BE2C (cell line): Measurements from ENCODE around the gene MSRB3.

Experiments
- DNase-seq: peaks from one replicate; pipeline ENCODE4 v3.0.0-alpha.2; 2020
- H3K27me3 ChIP-seq: fragments of 250-450 bp; sonication (Bioruptor Pico); 2 replicates; pipeline ENCODE4 v1.5.1; 2020; ENCODE audit warnings: mild to moderate bottlenecking
- H3K36me3 ChIP-seq: fragments of 250-450 bp; sonication (Bioruptor Pico); 2 replicates; pipeline ENCODE4 v1.5.1; 2020; ENCODE audit warnings: mild to moderate bottlenecking
- H3K4me1 ChIP-seq: fragments of 250-450 bp; sonication (Bioruptor Pico); 2 replicates; pipeline ENCODE4 v1.5.1; 2020
- H3K4me3 ChIP-seq: 2 replicates; pipeline ENCODE4 v1.5.1; 2011; ENCODE audit warnings: low read depth, low read length
- H3K9me3 ChIP-seq: fragments of 250-450 bp; sonication (Bioruptor Pico); 2 replicates; pipeline ENCODE4 v1.5.1; 2020
- TF ChIP-seq, protein P1 (sequence below): IDR thresholded peaks from 2 replicates; pipeline ENCODE4 v1.5.1; 2012; ENCODE audit warnings: mild to moderate bottlenecking, low read depth, low read length

Gene MSRB3

DNA sequence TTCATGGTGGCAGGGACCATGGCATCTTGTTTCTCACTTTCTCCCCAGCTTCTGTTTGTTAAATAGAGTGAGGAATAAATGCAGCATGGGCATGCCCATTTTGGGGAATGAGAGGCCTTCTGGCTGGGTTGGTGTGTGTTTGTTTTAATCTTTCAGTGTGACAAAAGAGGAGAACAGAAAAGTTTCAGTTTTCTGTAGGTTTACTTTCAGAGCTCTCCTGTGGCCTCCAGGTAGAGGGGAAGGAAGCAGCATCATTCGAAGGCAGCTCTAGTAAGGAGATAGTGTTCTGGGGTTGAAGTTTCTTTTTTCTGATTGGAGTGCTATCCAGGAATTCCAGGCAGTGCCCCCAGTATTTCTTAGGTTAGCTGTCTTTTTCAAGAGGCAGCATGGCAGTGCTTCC lies 15.3 kb downstream of the MSRB3 start:
- no peak overlapping the region for H3K4me3 ChIP-seq
- no peak for DNase-seq
- no peaks in the 10 kb centered on the region for H3K36me3 ChIP-seq
- TF ChIP-seq, protein P1, sequence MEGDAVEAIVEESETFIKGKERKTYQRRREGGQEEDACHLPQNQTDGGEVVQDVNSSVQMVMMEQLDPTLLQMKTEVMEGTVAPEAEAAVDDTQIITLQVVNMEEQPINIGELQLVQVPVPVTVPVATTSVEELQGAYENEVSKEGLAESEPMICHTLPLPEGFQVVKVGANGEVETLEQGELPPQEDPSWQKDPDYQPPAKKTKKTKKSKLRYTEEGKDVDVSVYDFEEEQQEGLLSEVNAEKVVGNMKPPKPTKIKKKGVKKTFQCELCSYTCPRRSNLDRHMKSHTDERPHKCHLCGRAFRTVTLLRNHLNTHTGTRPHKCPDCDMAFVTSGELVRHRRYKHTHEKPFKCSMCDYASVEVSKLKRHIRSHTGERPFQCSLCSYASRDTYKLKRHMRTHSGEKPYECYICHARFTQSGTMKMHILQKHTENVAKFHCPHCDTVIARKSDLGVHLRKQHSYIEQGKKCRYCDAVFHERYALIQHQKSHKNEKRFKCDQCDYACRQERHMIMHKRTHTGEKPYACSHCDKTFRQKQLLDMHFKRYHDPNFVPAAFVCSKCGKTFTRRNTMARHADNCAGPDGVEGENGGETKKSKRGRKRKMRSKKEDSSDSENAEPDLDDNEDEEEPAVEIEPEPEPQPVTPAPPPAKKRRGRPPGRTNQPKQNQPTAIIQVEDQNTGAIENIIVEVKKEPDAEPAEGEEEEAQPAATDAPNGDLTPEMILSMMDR: no peak
- H3K9me3 ChIP-seq: no peaks in the 10 kb centered on the region; the same call in 1 of the 2 replicates
- H3K27me3 ChIP-seq: peaks cover 5% of the 10 kb centered on the region
- H3K4me1 ChIP-seq: no peaks in the 10 kb centered on the region

DNA sequence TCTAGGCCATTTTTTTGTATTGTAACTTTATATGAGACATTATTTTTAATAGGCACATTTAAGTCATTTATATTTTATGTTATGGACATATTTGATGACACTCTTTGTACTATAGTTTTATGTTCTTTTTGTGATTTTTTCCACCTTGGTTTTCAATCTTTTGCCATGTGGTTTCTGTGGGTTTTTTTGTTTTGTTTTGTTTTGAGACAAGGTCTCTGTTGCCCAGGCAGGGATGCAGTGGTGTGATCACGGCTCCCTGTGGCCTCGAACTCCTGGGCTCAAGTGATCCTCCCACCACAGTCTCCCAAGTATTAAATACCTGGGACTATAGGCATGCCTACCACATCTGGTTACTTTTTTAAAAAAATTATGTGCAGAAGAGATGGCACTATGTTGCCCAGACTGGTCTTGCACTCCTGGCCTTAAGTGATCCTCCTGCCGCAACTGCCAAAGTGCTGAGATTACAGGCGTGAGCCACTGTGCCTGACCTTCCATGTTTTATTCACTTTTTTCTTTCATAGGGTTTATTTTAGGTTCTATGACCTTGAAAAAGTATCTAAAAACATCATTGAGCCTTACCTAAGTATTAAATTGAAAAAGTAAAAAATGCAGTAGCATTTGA lies 16.3 kb downstream of the MSRB3 start:
- H3K36me3 ChIP-seq: no peaks in the 10 kb centered on the region
- H3K4me3 ChIP-seq: no peak overlapping the region
- no peaks in the 10 kb centered on the region; the same call in 1 of the 2 replicates for H3K9me3 ChIP-seq
- TF ChIP-seq, protein P1: no peak
- DNase-seq: no peak
- H3K27me3 ChIP-seq: peaks cover 5% of the 10 kb centered on the region
- no peaks in the 10 kb centered on the region for H3K4me1 ChIP-seq

DNA sequence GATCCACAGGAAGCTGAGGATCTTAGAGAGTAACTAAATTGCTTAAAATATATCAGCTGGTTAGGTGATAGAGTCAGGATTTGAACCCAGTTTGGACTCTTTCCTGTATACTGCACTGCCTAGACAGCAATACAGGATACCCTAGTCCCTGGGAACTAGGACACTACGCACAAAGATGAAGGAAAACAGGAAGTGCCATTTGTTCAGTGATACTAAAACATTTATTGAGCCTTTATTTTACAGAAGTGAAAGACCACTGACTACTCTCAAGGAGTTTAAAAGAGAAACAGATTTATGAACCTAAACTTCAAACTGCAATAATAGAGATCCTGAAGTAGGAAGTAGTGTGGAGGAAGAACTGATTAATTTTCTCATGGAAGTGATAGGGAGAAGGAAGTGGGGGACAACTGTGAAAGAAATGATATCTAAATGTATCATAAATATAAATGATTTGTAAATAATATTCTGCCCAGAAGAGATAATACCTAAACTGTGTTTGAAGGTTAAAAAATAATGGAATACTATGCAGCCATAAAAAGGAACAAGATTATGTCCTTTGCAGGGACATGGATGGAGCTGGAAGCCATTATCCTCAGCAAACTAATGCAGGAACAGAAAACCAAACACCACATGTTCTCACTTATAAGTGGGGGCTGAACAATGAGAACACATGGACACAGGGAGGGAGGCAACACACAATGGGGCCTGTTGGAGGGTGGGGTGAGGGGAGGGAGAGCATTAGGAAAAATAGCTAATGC lies 18.2 kb downstream of the MSRB3 start:
- H3K27me3 ChIP-seq: peaks cover 5% of the 10 kb centered on the region
- no peaks in the 10 kb centered on the region; the same call in 1 of the 2 replicates for H3K9me3 ChIP-seq
- no peak overlapping the region for H3K4me3 ChIP-seq
- TF ChIP-seq, protein P1: no peak
- no peak for DNase-seq
- no peaks in the 10 kb centered on the region for H3K36me3 ChIP-seq
- H3K4me1 ChIP-seq: no peaks in the 10 kb centered on the region

DNA sequence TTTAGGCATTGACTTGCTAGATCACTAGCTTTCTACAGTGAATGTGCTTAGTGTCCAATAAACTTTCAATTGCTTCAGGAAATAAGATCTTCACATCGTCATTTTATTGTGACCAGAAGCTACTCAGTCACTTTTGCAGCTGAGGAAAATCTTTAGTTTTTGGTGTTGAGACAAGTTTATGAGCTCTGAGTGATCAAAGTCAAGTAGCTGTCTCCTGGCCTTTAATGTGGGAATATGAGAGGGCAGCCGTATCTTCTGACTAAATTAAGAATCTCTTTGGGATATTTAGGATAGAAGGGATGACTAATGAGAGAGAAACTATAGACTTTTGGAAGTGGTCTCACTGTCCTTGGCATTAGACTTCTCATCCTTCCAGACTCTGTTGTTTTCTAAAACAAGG lies 21.6 kb downstream of the MSRB3 start:
- DNase-seq: no peak
- H3K4me3 ChIP-seq: no peak overlapping the region
- H3K36me3 ChIP-seq: no peaks in the 10 kb centered on the region
- peaks cover 16% of the 10 kb centered on the region for H3K27me3 ChIP-seq
- no peaks in the 10 kb centered on the region for H3K4me1 ChIP-seq
- TF ChIP-seq, protein P1: no peak
- no peaks in the 10 kb centered on the region for H3K9me3 ChIP-seq

DNA sequence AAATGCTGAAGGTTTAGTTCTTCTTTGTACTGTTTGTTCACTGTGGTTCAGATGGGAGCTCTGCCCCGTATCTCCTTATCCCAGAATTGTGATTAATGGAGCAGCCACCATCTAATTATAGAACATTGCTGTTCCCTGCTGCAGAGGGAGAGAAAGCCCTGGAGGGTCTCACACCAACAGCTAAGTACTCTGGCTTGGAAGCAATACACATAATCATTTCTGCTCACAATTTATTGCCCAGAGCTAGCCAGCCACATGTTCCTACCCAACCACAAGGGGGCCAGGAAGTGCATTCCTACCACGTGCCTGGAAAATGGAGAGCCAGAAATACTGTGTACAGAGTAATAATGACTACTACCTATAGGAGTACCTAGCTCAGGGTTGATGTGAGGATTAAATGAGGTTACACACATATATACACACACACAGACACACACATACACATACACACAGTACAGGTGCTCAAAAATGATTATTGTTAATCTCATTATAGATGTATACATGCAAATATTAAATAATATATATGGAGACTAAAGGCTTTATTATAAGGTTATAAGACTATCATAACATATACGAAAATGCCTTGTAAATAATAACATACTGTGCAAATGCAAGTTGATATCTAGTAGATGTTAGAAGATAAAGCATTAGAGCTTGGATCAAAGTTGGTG lies 22.3 kb downstream of the MSRB3 start:
- no peak overlapping the region for H3K4me3 ChIP-seq
- DNase-seq: peak; percentile 44
- no peaks in the 10 kb centered on the region for H3K36me3 ChIP-seq
- H3K27me3 ChIP-seq: peaks cover 16% of the 10 kb centered on the region
- TF ChIP-seq, protein P1: peak; percentile 69
- no peaks in the 10 kb centered on the region for H3K4me1 ChIP-seq
- H3K9me3 ChIP-seq: no peaks in the 10 kb centered on the region
